Retinal pigment epithelial cell (primary cell): ENCODE measurements around the gene GSK3B.

ENCODE experiments used
- DNase-seq: peaks from one replicate; pipeline ENCODE4 v3.0.0-alpha.2; 2010; ENCODE audit warnings: low read depth
- H3K4me3 ChIP-seq: 2 replicates; pipeline ENCODE4 v1.5.1; 2011; ENCODE audit warnings: mild to moderate bottlenecking, low read length, control low read depth, moderate library complexity
- TF ChIP-seq, protein P1 (sequence below): conservative IDR thresholded peaks from 2 replicates; pipeline ENCODE4 v1.5.1; 2011; ENCODE audit warnings: low read depth, low read length, control low read depth, inconsistent platforms

GSK3B gene

DNA sequence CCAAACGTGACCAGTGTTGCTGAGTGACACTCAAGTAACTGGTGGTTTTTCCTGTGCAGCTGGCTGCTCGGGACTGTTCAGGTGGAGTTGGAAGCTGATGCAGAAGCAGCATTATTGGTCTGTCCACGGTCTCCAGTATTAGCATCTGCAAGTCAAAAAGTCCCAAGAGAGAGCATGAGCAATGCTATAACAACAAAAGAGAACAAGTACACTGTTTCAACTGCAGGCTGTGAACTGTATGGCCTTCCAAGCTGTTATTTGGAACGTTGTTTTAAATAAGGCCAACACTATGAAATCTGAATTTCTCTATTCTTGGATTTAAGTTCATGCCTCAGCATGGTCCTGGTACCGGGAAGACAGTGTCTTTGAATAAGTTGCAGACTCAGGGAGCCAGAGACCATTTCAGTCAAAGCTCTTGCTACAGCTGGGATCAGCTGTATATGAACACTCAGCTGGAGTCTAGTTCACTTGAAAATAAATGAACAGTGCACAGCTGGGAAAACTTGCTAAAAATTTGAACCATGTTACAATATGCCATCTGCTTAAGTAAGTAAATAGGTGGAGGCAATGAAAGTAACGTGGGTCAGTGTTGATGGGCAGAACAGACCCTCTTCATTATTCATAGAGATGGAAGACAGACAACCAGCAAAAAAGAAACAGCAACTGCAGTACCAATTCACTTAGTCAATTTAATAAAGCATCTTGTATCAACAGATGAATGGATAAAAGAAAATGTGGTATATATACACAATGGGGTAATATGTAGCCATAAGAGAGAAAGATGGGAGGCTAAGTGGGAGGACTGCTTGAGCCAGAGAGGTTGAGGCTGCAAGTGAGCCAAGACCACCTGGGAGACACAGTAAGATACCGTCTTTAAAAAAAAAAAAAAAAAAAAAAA lies 267.3 kb downstream of the GSK3B start:
- TF ChIP-seq, protein P1, sequence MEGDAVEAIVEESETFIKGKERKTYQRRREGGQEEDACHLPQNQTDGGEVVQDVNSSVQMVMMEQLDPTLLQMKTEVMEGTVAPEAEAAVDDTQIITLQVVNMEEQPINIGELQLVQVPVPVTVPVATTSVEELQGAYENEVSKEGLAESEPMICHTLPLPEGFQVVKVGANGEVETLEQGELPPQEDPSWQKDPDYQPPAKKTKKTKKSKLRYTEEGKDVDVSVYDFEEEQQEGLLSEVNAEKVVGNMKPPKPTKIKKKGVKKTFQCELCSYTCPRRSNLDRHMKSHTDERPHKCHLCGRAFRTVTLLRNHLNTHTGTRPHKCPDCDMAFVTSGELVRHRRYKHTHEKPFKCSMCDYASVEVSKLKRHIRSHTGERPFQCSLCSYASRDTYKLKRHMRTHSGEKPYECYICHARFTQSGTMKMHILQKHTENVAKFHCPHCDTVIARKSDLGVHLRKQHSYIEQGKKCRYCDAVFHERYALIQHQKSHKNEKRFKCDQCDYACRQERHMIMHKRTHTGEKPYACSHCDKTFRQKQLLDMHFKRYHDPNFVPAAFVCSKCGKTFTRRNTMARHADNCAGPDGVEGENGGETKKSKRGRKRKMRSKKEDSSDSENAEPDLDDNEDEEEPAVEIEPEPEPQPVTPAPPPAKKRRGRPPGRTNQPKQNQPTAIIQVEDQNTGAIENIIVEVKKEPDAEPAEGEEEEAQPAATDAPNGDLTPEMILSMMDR, result no peak
- no peak for DNase-seq
- no peak overlapping the region for H3K4me3 ChIP-seq

DNA sequence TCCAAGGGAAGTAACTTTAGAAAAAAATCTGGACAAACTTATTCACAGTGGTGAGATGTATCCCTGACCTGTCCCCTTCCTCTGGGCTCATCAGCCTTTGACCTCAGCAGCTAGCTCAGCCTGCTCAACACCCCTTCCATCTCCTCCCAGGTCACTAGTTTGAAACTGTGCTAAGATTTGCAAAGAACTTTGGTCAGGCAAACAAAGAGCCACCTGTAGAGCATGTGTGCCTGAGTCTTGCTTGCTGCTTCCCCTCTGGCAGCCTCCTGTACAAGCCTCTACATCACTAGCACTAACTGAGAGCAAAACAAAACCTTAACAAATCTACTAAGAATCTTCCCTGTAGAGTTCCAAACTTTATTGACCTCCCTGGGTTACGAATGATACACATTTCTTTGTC lies 268.4 kb downstream of the GSK3B start:
- no peak for DNase-seq
- no peak overlapping the region for H3K4me3 ChIP-seq
- TF ChIP-seq, protein P1, result no peak

DNA sequence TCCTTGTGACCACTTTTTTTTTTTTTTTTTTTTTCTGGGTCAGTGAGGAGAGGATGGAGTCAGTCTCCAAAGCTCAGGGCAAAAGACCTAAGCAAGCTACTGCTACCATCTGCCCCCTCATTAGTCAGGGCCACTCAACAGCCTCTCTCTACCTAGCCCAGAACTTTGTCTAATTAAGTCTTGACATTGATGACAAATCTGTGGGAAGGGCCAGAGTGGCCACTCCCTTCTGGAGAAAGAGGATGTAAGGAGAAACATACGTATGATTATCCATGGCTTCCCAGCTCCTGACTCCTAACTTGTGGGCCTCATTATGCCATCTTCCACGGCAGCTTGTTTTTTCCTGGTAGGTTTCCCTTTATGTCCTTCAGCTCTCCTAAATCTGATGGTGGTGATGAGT lies 274.4 kb downstream of the GSK3B start:
- TF ChIP-seq, protein P1, result no peak
- no peak overlapping the region for H3K4me3 ChIP-seq
- DNase-seq, result no peak

DNA sequence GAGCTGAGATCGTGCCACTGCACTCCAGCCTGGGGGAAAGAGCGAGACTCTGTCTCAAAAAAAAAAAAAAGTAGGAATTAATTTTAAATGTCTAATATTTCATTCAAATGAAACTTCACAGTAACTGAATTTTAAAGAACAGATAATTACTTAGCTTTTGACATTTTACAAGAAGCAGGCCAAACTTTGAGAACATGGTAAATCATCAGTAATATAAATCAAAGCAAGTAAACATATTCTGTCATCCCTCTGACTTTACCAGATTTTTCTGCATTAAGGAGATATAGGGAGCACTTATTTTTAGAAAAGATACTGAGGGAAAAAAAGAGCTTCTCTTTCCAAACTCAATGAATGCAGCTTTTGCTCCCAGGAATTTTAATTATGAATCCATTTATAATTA lies 275.3 kb downstream of the GSK3B start:
- no peak for DNase-seq
- no peak overlapping the region for H3K4me3 ChIP-seq
- TF ChIP-seq, protein P1, result no peak

DNA sequence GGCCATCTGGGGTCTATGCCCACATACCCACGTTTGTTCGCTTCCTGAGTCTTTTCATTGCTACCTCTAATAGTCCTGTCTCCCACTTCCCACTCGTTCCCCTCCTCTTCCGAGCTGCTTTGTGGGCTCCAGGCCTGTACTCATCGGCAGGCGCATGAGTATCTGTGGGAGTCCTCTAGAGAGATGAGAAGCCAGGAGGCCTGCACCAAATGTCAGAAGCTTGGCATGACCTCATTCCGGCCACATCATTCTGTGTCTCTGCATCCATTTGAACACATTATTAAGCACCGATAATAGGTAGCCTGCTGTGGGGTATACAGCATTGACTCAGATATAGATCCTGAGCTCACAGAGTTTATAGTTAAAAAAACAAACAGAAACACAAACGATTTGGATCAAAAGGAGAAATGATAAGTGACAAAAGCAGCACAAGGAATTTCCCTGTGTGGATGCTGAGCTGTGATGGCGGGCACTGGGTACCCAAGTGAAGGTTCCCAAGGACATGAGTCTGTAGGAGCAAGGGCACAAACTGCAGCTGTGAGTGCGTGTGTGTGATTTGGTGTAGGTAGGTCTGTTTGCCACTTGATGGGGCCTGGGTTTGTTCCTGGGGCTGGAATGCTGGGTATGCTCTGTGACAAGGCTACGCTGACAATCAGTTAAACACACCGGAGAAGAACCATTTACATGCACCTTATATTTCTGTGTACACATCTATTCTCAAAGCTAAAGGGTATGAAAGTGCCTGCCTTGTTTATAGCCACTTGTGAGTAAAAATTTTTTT lies 276.5 kb downstream of the GSK3B start:
- DNase-seq, result no peak
- no peak overlapping the region for H3K4me3 ChIP-seq
- TF ChIP-seq, protein P1, result no peak

DNA sequence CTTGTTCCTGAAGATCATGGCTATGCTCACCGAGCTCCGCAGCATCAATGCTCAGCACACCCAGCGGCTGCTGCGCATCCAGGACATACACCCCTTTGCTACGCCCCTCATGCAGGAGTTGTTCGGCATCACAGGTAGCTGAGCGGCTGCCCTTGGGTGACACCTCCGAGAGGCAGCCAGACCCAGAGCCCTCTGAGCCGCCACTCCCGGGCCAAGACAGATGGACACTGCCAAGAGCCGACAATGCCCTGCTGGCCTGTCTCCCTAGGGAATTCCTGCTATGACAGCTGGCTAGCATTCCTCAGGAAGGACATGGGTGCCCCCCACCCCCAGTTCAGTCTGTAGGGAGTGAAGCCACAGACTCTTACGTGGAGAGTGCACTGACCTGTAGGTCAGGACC lies 277.2 kb downstream of the GSK3B start:
- TF ChIP-seq, protein P1, result no peak
- no peak overlapping the region for H3K4me3 ChIP-seq
- no peak for DNase-seq

DNA sequence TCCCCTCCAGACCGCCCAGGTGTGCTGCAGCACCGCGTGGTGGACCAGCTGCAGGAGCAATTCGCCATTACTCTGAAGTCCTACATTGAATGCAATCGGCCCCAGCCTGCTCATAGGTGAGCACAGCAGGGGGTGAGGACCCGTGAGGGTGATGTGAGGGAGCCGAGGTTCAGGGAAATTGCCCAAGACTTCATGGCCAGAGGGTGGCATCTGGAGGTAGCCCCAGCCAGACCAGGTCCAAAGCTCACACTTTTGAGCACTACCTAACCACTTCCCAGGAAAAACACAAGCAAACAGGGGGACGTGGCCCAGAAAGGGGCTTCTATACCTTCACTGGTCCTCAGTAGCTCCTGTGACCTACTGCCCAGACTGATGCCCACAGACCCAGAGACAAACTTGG lies 278.5 kb downstream of the GSK3B start:
- DNase-seq, result no peak
- TF ChIP-seq, protein P1, result no peak
- no peak overlapping the region for H3K4me3 ChIP-seq
